ENCODE measurements around the gene TOP1. TPM values are rescaled to one million over a fixed set of nuclear protein-coding genes. Genes with fewer than 3 reads are reported as not detected.

Gene TOP1
- total RNA-seq, 1 experiment from 2014 or later = 39.7 TPM

GRCh38 chr20:41080866-41081265 lies 52.2 kb downstream of the TOP1 start:
- no peak for DNase-seq (ENCODE audit: low spot score)
- in situ Hi-C loops (cut with HindIII; ENCODE audit: low sequenced_read_pairs) = no loop called here

GRCh38 chr20:41081276-41081814 lies 52.7 kb downstream of the TOP1 start:
- no peak for DNase-seq (ENCODE audit: low spot score)
- in situ Hi-C loops (cut with HindIII; ENCODE audit: low sequenced_read_pairs) = no loop called here

GRCh38 chr20:41082306-41082705 lies 53.7 kb downstream of the TOP1 start:
- DNase-seq (ENCODE audit: low spot score) = no peak
- in situ Hi-C loops (cut with HindIII; ENCODE audit: low sequenced_read_pairs) = no loop called here

GRCh38 chr20:41085606-41086005 lies 57.0 kb downstream of the TOP1 start:
- in situ Hi-C loops (cut with HindIII; ENCODE audit: low sequenced_read_pairs) = no loop called here
- DNase-seq (ENCODE audit: low spot score) = no peak

- no peak for DNase-seq (ENCODE audit: low spot score)
- in situ Hi-C loops (cut with HindIII; ENCODE audit: low sequenced_read_pairs) = no loop called here
Observed at GRCh38 chr20:41086402-41087324, 58.0 kb downstream of the TOP1 start.

- DNase-seq (ENCODE audit: low spot score) = no peak
- in situ Hi-C loops (cut with HindIII; ENCODE audit: low sequenced_read_pairs) = no loop called here
Observed at GRCh38 chr20:41087325-41087685, 58.7 kb downstream of the TOP1 start.

- in situ Hi-C loops (cut with HindIII; ENCODE audit: low sequenced_read_pairs) = no loop called here
Observed at GRCh38 chr20:41087777-41088176, 59.2 kb downstream of the TOP1 start.

GRCh38 chr20:41089555-41089954 lies 60.9 kb downstream of the TOP1 start:
- in situ Hi-C loops (cut with HindIII; ENCODE audit: low sequenced_read_pairs) = no loop called here
- DNase-seq (ENCODE audit: low spot score) = no peak

More at GRCh38 chr20:41087777-41088176, 59.2 kb downstream of the TOP1 start:
- no peak for DNase-seq (ENCODE audit: low spot score)

- no peak for DNase-seq (ENCODE audit: low spot score)
- in situ Hi-C loops (cut with HindIII; ENCODE audit: low sequenced_read_pairs) = no loop called here
Observed at GRCh38 chr20:41091927-41092326, 63.3 kb downstream of the TOP1 start.

GRCh38 chr20:41094353-41095055 lies 65.9 kb downstream of the TOP1 start:
- DNase-seq (ENCODE audit: low spot score) = no peak
- in situ Hi-C loops (cut with HindIII; ENCODE audit: low sequenced_read_pairs) = no loop called here

- DNase-seq (ENCODE audit: low spot score) = peak; percentile 78
- in situ Hi-C loops (cut with HindIII; ENCODE audit: low sequenced_read_pairs) = no loop called here
Observed at GRCh38 chr20:41095110-41095969, 66.7 kb downstream of the TOP1 start.

GRCh38 chr20:41098703-41099250 lies 70.2 kb downstream of the TOP1 start:
- in situ Hi-C loops (cut with HindIII; ENCODE audit: low sequenced_read_pairs) = no loop called here
- DNase-seq (ENCODE audit: low spot score) = no peak

GRCh38 chr20:41100001-41100480 lies 71.4 kb downstream of the TOP1 start:
- in situ Hi-C loops (cut with HindIII; ENCODE audit: low sequenced_read_pairs) = no loop called here
- no peak for DNase-seq (ENCODE audit: low spot score)

- in situ Hi-C loops (cut with HindIII; ENCODE audit: low sequenced_read_pairs) = no loop called here
- no peak for DNase-seq (ENCODE audit: low spot score)
Observed at GRCh38 chr20:41101660-41102059, 73.0 kb downstream of the TOP1 start.

- in situ Hi-C loops (cut with HindIII; ENCODE audit: low sequenced_read_pairs) = no loop called here
Observed at GRCh38 chr20:41108531-41108930, 79.9 kb downstream of the TOP1 start.

GRCh38 chr20:41110012-41110411 lies 81.4 kb downstream of the TOP1 start:
- DNase-seq (ENCODE audit: low spot score) = no peak
- in situ Hi-C loops (cut with HindIII; ENCODE audit: low sequenced_read_pairs) = no loop called here

More at GRCh38 chr20:41108531-41108930, 79.9 kb downstream of the TOP1 start:
- no peak for DNase-seq (ENCODE audit: low spot score)

GRCh38 chr20:41110930-41111577 lies 82.4 kb downstream of the TOP1 start:
- no peak for DNase-seq (ENCODE audit: low spot score)
- in situ Hi-C loops (cut with HindIII; ENCODE audit: low sequenced_read_pairs) = no loop called here

GRCh38 chr20:41111578-41111951 lies 82.9 kb downstream of the TOP1 start:
- DNase-seq (ENCODE audit: low spot score) = no peak
- in situ Hi-C loops (cut with HindIII; ENCODE audit: low sequenced_read_pairs) = no loop called here
